HepG2 (cell line): ENCODE measurements around the gene CYBRD1. TPM values are rescaled to one million over a fixed set of nuclear protein-coding genes. Genes with fewer than 3 reads are reported as not detected.

Source experiments
- LCORL ChIP-seq, 2 experiments: fragments of 450-650 bp in 1 of 2; sonication (generic) in 1 of 2; formaldehyde crosslinking in 1 of 2; IDR thresholded peaks; 2 replicates each; pipeline versions ENCODE4 v1.5.0 to v1.6.1; 2017 to 2020; ENCODE audit warnings: antibody characterized with exemption in 1 of 2, missing genetic modification reagents in 1 of 2
- ZFP90 ChIP-seq: sonication (generic); formaldehyde crosslinking; IDR thresholded peaks from 2 replicates; pipeline ENCODE4 v1.8.0; 2022; ENCODE audit warnings: missing genetic modification reagents, mild to moderate bottlenecking, inconsistent platforms, borderline replicate concordance
- ZMYM2 ChIP-seq: sonication (generic); formaldehyde crosslinking; IDR thresholded peaks from 2 replicates; pipeline ENCODE4 v1.8.0; 2022; ENCODE audit warnings: mild to moderate bottlenecking, missing genetic modification reagents
- polyA plus RNA-seq, 8 experiments: library from polyadenylated mRNA; depleted of rRNA in 3 of 8; stranded (reverse) in 7 of 8; unstranded in 1 of 8; fragments of >200 nt; fragmentation: Illumina TruSeq in 4 of 8; extraction: Trizol in 4 of 8; gene quantifications; 2 replicates each; pipeline versions ENCODE4 v1.2.1 to v1.2.3, GENCODE V29; 2011 to 2016; ENCODE audit warnings: low read depth in 4 of 8, missing spikeins in 1 of 8, mixed read lengths in 1 of 8; ENCODE audit not compliant: insufficient read depth in 1 of 8
- total RNA-seq, 5 experiments: library from RNA; depleted of rRNA; stranded (reverse); fragments of >200 nt; fragmentation: Illumina TruSeq; extraction: Trizol; gene quantifications; 2 replicates each; pipeline ENCODE4 v1.2.3, GENCODE V29; 2016; ENCODE audit warnings: low read depth in 1 of 5
- TF ChIP-seq, protein P1 (sequence below): sonication (generic); formaldehyde crosslinking; IDR thresholded peaks from 2 replicates; pipeline ENCODE4 v1.5.0; 2020; ENCODE audit warnings: mild to moderate bottlenecking, missing genetic modification reagents, moderate library complexity
- TF ChIP-seq, protein P2 (sequence below): sonication (generic); formaldehyde crosslinking; IDR thresholded peaks from 2 replicates; pipeline ENCODE4 v1.4.0; 2020; ENCODE audit warnings: missing genetic modification reagents, borderline replicate concordance
- TF ChIP-seq, protein P3 (sequence below): sonication (generic); formaldehyde crosslinking; conservative IDR thresholded peaks from 2 replicates; pipeline ENCODE4 v1.4.0; 2020; ENCODE audit warnings: mild to moderate bottlenecking, missing genetic modification reagents, moderate library complexity

The CYBRD1 gene
- total and polyA plus RNA-seq, 2 of the 13 experiments (the other 11 are each of a cell fraction or from before 2014, with no cell fraction given): 0.13 to 0.42 TPM

DNA sequence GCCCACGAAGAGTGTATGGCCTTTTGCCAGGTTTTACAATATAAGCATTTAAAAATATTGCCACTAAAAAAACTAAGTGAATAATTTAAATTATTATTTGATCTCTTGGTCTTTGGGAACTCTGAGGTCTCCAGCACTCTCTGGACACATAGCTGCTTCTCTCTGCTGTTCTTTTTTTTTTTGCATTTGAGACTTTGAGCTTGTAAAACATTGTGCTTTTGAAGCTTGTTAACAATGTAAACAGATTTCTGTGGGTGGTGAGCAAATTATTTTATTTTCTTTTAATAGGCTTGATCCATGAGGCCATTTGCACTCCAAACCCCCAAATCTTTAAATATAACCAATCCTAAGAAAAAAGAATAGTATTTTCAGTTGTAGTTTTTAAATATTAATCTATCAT lies 46.3 kb upstream of the CYBRD1 start (continued):
- no peak for TF ChIP-seq LCORL (IDR thresholded peaks at IDR 0.05)
- TF ChIP-seq LCORL (CRISPR knock-in tag; IDR thresholded peaks at IDR 0.05): no peak
- TF ChIP-seq, protein P1, sequence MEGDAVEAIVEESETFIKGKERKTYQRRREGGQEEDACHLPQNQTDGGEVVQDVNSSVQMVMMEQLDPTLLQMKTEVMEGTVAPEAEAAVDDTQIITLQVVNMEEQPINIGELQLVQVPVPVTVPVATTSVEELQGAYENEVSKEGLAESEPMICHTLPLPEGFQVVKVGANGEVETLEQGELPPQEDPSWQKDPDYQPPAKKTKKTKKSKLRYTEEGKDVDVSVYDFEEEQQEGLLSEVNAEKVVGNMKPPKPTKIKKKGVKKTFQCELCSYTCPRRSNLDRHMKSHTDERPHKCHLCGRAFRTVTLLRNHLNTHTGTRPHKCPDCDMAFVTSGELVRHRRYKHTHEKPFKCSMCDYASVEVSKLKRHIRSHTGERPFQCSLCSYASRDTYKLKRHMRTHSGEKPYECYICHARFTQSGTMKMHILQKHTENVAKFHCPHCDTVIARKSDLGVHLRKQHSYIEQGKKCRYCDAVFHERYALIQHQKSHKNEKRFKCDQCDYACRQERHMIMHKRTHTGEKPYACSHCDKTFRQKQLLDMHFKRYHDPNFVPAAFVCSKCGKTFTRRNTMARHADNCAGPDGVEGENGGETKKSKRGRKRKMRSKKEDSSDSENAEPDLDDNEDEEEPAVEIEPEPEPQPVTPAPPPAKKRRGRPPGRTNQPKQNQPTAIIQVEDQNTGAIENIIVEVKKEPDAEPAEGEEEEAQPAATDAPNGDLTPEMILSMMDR (CRISPR knock-in tag): no peak
- TF ChIP-seq, protein P2, sequence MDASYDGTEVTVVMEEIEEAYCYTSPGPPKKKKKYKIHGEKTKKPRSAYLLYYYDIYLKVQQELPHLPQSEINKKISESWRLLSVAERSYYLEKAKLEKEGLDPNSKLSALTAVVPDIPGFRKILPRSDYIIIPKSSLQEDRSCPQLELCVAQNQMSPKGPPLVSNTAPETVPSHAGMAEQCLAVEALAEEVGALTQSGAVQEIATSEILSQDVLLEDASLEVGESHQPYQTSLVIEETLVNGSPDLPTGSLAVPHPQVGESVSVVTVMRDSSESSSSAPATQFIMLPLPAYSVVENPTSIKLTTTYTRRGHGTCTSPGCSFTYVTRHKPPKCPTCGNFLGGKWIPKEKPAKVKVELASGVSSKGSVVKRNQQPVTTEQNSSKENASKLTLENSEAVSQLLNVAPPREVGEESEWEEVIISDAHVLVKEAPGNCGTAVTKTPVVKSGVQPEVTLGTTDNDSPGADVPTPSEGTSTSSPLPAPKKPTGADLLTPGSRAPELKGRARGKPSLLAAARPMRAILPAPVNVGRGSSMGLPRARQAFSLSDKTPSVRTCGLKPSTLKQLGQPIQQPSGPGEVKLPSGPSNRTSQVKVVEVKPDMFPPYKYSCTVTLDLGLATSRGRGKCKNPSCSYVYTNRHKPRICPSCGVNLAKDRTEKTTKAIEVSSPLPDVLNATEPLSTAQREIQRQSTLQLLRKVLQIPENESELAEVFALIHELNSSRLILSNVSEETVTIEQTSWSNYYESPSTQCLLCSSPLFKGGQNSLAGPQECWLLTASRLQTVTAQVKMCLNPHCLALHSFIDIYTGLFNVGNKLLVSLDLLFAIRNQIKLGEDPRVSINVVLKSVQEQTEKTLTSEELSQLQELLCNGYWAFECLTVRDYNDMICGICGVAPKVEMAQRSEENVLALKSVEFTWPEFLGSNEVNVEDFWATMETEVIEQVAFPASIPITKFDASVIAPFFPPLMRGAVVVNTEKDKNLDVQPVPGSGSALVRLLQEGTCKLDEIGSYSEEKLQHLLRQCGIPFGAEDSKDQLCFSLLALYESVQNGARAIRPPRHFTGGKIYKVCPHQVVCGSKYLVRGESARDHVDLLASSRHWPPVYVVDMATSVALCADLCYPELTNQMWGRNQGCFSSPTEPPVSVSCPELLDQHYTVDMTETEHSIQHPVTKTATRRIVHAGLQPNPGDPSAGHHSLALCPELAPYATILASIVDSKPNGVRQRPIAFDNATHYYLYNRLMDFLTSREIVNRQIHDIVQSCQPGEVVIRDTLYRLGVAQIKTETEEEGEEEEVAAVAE (CRISPR knock-in tag): no peak
- TF ChIP-seq, protein P3, sequence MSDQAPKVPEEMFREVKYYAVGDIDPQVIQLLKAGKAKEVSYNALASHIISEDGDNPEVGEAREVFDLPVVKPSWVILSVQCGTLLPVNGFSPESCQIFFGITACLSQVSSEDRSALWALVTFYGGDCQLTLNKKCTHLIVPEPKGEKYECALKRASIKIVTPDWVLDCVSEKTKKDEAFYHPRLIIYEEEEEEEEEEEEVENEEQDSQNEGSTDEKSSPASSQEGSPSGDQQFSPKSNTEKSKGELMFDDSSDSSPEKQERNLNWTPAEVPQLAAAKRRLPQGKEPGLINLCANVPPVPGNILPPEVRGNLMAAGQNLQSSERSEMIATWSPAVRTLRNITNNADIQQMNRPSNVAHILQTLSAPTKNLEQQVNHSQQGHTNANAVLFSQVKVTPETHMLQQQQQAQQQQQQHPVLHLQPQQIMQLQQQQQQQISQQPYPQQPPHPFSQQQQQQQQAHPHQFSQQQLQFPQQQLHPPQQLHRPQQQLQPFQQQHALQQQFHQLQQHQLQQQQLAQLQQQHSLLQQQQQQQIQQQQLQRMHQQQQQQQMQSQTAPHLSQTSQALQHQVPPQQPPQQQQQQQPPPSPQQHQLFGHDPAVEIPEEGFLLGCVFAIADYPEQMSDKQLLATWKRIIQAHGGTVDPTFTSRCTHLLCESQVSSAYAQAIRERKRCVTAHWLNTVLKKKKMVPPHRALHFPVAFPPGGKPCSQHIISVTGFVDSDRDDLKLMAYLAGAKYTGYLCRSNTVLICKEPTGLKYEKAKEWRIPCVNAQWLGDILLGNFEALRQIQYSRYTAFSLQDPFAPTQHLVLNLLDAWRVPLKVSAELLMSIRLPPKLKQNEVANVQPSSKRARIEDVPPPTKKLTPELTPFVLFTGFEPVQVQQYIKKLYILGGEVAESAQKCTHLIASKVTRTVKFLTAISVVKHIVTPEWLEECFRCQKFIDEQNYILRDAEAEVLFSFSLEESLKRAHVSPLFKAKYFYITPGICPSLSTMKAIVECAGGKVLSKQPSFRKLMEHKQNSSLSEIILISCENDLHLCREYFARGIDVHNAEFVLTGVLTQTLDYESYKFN (CRISPR knock-in tag): peak; percentile 48; the same call in 1 of the 2 replicates
- TF ChIP-seq ZFP90 (CRISPR knock-in tag): no peak
- no peak for TF ChIP-seq ZMYM2
